Adrenal gland (tissue), 12 donors: ENCODE data around the gene MAP1B. TPM values are rescaled to one million over a fixed set of nuclear protein-coding genes. Genes with fewer than 3 reads are reported as not detected.
A peak's percentile ranks its signal among the peaks of the same experiment; 100 is the strongest.

ENCODE experiments used
- DNase-seq, 7 donors: peaks; one replicate each; pipeline ENCODE4 v3.0.0-alpha.2; 2019 to 2020
- H3K27ac ChIP-seq, 5 donors: fragments of 200-600 bp; sonication (generic) in 4 of 5; 1 replicate in 3 of 5; 2 replicates in 2 of 5; pipeline versions ENCODE4 v1.5.1 to v1.8.0; 2016 to 2020; ENCODE audit warnings: mild to moderate bottlenecking in 1 of 5
- H3K27me3 ChIP-seq: fragments of 200-600 bp; 2 replicates; pipeline ENCODE4 v1.8.0; 2021
- H3K36me3 ChIP-seq, 2 donors: fragments of 200-600 bp; replicated peaks in 1 of 2; 1 replicate in 1 of 2; 2 replicates in 1 of 2; pipeline versions ENCODE4 v1.5.1 to v1.8.0; 2018 to 2022
- H3K4me1 ChIP-seq, 2 donors: fragments of 200-600 bp; replicated peaks in 1 of 2; 1 replicate in 1 of 2; 2 replicates in 1 of 2; pipeline versions ENCODE4 v1.5.1 to v1.8.0; 2018 to 2021
- H3K4me3 ChIP-seq, 4 donors: fragments of 200-600 bp; sonication (generic) in 3 of 4; one replicate each; pipeline ENCODE4 v1.5.1; 2016 to 2018
- H3K9me3 ChIP-seq, 3 donors: fragments of 200-600 bp; sonication (generic) in 1 of 3; replicated peaks in 1 of 3; 1 replicate in 2 of 3; 2 replicates in 1 of 3; pipeline versions ENCODE4 v1.5.1 to v1.8.0; 2016 to 2021
- POLR2A ChIP-seq, 2 donors: fragments of 450-650 bp; IDR thresholded peaks; one replicate each; pipeline ENCODE4 v1.6.1; 2017; ENCODE audit warnings: antibody characterized with exemption in 2 of 2, mild to moderate bottlenecking in 2 of 2, moderate library complexity in 1 of 2
- WGBS, 4 donors: extraction: QIAGEN DNeasy Blood & Tissue Kit in 2 of 4; methylation state at CpG; one replicate each; pipeline versions ENCODE4 v1.1.5 to v1.1.7; 2013 to 2017; 5-methylcytosine and 5-hydroxymethylcytosine counted together
- intact Hi-C, 2 donors: fragments of 100-400 bp; cut with DNase I; formaldehyde crosslinking; loops; one replicate each; pipeline versions ENCODE4 v1.14.1 to v1.15.0; 2022 to 2023
- polyA plus RNA-seq, 3 donors: library from polyadenylated mRNA; stranded (reverse); fragments of 200-250 nt in 2 of 3; fragments of 350-450 nt in 1 of 3; fragmentation: Illumina TruSeq in 1 of 3; extraction: RNeasy Lipid Tissue Mini Kit (QIAGEN cat#74804) in 1 of 3; gene quantifications; one replicate each; pipeline ENCODE4 v1.2.3, GENCODE V29; 2013 to 2014
- total RNA-seq, 9 donors: library from RNA; depleted of rRNA in 4 of 9; stranded (reverse); fragments of >200 nt in 4 of 9; fragments of 120-200 nt in 1 of 9; fragmentation: NEBNext Ultra II Directional in 1 of 9; extraction: Animal tissue kit (Norgen Biotek cat#: 25700) in 1 of 9; gene quantifications; one replicate each; pipeline versions ENCODE4 v1.1.0 to v1.2.4, GENCODE V29; 2013 to 2023
- TF ChIP-seq, protein P1 (sequence below), 6 experiments: fragments of 450-650 bp in 4 of 6; fragments of 200-600 bp in 2 of 6; sonication (generic) in 1 of 6; IDR thresholded peaks; 1 replicate in 5 of 6; 2 replicates in 1 of 6; pipeline versions ENCODE4 v1.5.1 to v1.8.0; 2016 to 2021; ENCODE audit warnings: antibody characterized with exemption in 6 of 6, mild to moderate bottlenecking in 2 of 6, moderate library complexity in 1 of 6
- donor health status: healthy with polysubstance abuse.
- donor health status: Bipolar disorder and iron deficiency.
- donor health status: DM: yes; HTN: yes; CAD: no.
- donor health status: DM: no; HTN: no; CAD: no.
- donor health status: DM: no; HTN: no; CAD: no.
- donor health status: DM: yes; HTN: yes; CAD: no.

The MAP1B gene
- total and polyA plus RNA-seq, 12 donors: 11.5 to 258 (median 67.5) TPM

DNA sequence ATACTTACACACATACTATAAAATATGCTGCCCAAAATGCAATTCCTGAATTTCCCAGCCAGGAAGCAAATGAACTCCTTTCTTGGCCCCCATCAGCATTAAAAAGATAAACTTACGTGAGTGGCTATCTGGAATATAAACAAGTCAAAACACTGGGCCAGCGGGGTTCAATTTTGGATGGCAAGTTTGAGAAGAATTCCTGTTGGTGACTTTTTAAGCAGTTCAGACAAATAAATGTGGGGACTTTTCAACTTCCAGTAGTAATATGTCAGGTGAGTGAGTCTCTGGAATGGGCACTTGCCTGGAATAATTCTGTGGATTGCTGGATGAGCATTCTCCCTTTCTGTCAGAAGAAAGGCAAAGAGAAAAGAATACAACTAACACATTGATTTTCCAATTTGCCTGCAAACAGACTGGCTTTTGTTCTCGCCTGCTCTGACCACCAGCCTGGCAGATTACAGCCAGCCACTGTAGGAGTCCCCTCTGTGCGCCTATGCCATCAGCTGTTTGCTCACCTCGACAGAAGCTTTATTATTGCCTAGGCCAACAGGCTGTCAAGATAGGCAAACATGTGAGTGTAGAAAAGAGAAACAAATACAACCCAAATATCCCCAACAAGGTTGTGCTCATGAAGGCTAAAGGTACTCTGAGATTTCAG is 134.2 kb downstream of the MAP1B start:
- no peak overlapping the region for H3K27ac ChIP-seq
- no peak overlapping the region for H3K4me3 ChIP-seq
- 90 to 95% (median 91%) methylated on average over 5 of the region's 5 CpGs for WGBS, 4 donors
- no peak for TF ChIP-seq POLR2A (IDR thresholded peaks at IDR 0.05)
- TF ChIP-seq, protein P1, sequence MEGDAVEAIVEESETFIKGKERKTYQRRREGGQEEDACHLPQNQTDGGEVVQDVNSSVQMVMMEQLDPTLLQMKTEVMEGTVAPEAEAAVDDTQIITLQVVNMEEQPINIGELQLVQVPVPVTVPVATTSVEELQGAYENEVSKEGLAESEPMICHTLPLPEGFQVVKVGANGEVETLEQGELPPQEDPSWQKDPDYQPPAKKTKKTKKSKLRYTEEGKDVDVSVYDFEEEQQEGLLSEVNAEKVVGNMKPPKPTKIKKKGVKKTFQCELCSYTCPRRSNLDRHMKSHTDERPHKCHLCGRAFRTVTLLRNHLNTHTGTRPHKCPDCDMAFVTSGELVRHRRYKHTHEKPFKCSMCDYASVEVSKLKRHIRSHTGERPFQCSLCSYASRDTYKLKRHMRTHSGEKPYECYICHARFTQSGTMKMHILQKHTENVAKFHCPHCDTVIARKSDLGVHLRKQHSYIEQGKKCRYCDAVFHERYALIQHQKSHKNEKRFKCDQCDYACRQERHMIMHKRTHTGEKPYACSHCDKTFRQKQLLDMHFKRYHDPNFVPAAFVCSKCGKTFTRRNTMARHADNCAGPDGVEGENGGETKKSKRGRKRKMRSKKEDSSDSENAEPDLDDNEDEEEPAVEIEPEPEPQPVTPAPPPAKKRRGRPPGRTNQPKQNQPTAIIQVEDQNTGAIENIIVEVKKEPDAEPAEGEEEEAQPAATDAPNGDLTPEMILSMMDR (IDR thresholded peaks at IDR 0.05): no peak
- peaks cover 0 to 4% of the 10 kb centered on the region in 2 donors for H3K36me3 ChIP-seq
- DNase-seq: no peak
- H3K27me3 ChIP-seq: no peaks in the 10 kb centered on the region
- H3K4me1 ChIP-seq: peaks cover 15 to 28% of the 10 kb centered on the region in 2 donors
- intact Hi-C loops: no loop called here
- no peaks in the 10 kb centered on the region for H3K9me3 ChIP-seq

DNA sequence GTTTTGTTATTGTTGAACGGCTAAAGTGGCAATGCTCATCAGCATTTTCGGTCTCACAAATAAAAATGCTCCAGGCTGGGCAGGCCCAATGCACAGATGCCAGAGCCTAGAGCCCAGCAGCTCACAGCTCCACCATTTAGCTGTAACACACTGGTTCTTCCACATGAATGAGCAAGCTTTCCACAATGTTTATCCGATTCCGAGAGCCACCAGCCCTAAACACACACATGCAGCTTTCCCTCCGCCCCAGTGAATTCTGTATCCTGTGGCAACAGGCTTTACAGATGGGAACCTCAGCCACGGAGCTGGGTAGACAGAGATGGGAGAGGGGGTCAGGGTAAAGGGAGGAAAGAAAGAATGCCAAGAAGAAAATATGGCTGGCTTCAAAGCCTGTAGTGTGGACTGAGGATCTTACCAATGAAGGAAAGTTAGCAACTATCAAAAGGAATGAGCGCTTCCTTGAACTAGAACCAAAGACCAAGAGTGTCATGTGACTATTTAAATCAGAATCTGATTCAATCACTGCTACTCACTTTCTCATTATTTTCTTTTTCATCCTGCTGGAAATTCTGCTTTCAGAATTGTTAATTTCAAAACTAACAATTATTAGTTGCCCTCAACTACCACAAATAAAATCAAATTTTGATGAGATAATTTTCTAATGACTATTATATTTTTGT is 135.7 kb downstream of the MAP1B start:
- intact Hi-C loops: no loop called here
- no peak overlapping the region for H3K27ac ChIP-seq
- peaks cover 19 to 37% of the 10 kb centered on the region in 2 donors for H3K4me1 ChIP-seq
- WGBS, 4 donors: 94 to 98% (median 95%) methylated on average over 7 of the region's 7 CpGs
- no peaks in the 10 kb centered on the region for H3K27me3 ChIP-seq
- no peak overlapping the region for H3K4me3 ChIP-seq
- TF ChIP-seq, protein P1 (IDR thresholded peaks at IDR 0.05): no peak
- TF ChIP-seq POLR2A (IDR thresholded peaks at IDR 0.05): no peak
- no peaks in the 10 kb centered on the region for H3K9me3 ChIP-seq
- DNase-seq: no peak
- H3K36me3 ChIP-seq: no peaks in the 10 kb centered on the region

DNA sequence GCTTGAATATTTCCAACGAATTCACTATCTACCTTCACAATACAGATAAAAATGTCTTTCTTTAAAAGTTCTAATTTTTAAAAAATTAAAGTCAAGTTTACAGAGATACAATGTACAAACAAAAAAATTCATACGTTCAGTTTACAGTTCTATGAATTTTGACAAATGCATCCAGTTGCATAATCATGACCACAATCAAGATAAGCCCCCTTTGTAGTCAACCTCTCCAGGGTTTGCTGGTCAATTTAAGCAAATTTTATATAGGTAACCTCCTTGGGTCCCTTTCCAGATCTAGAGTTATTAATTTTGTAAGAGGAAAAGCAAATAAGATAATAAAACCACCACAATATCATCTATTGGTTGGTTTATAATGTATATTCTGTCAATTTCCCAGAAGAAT is 136.4 kb downstream of the MAP1B start:
- Histone ChIP-seq H3K4me1 (peaks cover 26 to 43% of the 10 kb centered on the region in 2 donors), H3K36me3 (no peaks in the 10 kb centered on the region), H3K4me3 (no peak overlapping the region), H3K9me3 (no peaks in the 10 kb centered on the region), H3K27me3 (no peaks in the 10 kb centered on the region), H3K27ac (no peak overlapping the region)
- TF ChIP-seq, protein P1 (IDR thresholded peaks at IDR 0.05): no peak
- TF ChIP-seq POLR2A (IDR thresholded peaks at IDR 0.05): no peak
- 78 to 90% (median 87%) methylated on average over 2 of the region's 2 CpGs for WGBS, 4 donors
- intact Hi-C loops: no loop called here
- no peak for DNase-seq

DNA sequence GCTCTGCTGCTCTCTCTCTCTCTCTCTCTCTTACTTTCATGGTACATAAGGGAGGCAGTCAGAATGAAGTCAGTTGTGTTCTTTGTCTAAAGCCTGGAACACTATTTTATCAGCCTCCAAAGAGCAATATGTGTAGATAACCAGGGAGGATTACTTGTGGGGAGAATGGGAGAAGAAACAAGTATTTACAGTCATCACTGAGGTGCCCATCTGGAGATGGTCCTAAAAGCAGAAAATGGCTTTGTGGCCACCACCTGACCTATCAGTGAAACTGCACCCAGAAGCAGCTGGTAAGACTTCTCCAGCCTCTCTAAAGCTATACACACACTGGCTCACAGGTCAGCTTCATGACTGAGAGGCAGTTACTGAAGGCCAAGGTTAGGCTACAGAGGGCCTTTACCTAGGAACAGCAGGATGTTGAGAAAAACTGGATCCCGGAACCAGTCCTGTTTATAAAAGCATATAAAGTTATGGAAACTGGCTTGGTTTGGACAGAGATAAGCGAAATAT is 137.6 kb downstream of the MAP1B start:
- Histone ChIP-seq H3K4me1 (peaks cover 29 to 47% of the 10 kb centered on the region in 2 donors), H3K9me3 (no peaks in the 10 kb centered on the region), H3K27ac (peak overlapping the region in 4 of 5 donors; percentile 4 to 60 (median 24)), H3K36me3 (no peaks in the 10 kb centered on the region), H3K27me3 (no peaks in the 10 kb centered on the region), H3K4me3 (no peak overlapping the region)
- 47 to 60% (median 56%) methylated on average over 2 of the region's 2 CpGs for WGBS, 4 donors
- DNase-seq: peak; percentile 26 to 73 (median 53)
- intact Hi-C loops: no loop called here
- TF ChIP-seq, protein P1 (IDR thresholded peaks at IDR 0.05): peak in 5 of 6 experiments; percentile 32 to 55 (median 44)
- no peak for TF ChIP-seq POLR2A (IDR thresholded peaks at IDR 0.05)
